H1 (cell line): Measurements from ENCODE around the gene IGFL2. TPM values are rescaled to one million over a fixed set of nuclear protein-coding genes. Genes with fewer than 3 reads are reported as not detected.
A peak's percentile ranks its signal among the peaks of the same experiment; 100 is the strongest.

ENCODE experiments used
- CTCF ChIA-PET: fragments of 300-600 bp; sonication (Branson Sonifier 250); formaldehyde crosslinking; loops from one replicate; lab custom pipeline; 2021; ENCODE audit not compliant: partially characterized antibody; lab: Charles Lee
- POLR2A ChIA-PET: fragments of 300-600 bp; sonication (Branson Sonifier 250); formaldehyde crosslinking; loops from one replicate; lab custom pipeline; 2021; ENCODE audit warnings: inconsistent platforms; ENCODE audit not compliant: partially characterized antibody; lab: Charles Lee
- DNase-seq, 2 experiments: peaks; one replicate each; pipeline versions ENCODE4 v3.0.0 to v3.0.0-alpha.2; 2010 to 2022; ENCODE audit warnings: low spot score in 2 of 2, low read depth in 1 of 2, mixed read lengths in 1 of 2
- FAIRE-seq: peaks from 2 replicates; lab custom pipeline; 2011; peaks lifted over from hg19 to GRCh38; lab: Jason Lieb, UNC
- H2AFZ ChIP-seq: 2 replicates; pipeline ENCODE4 v1.8.1; 2012; ENCODE audit warnings: low read length, inconsistent platforms
- H2AK5ac ChIP-seq: 2 replicates; pipeline ENCODE4 v1.6.1; 2013; ENCODE audit warnings: low read depth, low read length
- H2BK120ac ChIP-seq: replicated peaks from 2 replicates; pipeline ENCODE3; 2013; ENCODE audit warnings: low read depth, low read length, inconsistent platforms
- H2BK12ac ChIP-seq: 2 replicates; pipeline ENCODE4 v1.6.1; 2013; ENCODE audit warnings: low read depth, low read length
- H2BK15ac ChIP-seq: 2 replicates; pipeline ENCODE4 v1.6.1; 2013; ENCODE audit warnings: low read length
- H2BK20ac ChIP-seq: 2 replicates; pipeline ENCODE4 v1.6.1; 2013; ENCODE audit warnings: low read length
- H2BK5ac ChIP-seq: 2 replicates; pipeline ENCODE4 v1.6.1; 2013; ENCODE audit warnings: low read depth, low read length
- H3K14ac ChIP-seq: 2 replicates; pipeline ENCODE4 v1.6.1; 2013; ENCODE audit warnings: inconsistent platforms; ENCODE audit not compliant: insufficient read length
- H3K18ac ChIP-seq: 2 replicates; pipeline ENCODE4 v1.6.1; 2013; ENCODE audit warnings: low read length; ENCODE audit errors: extremely low read depth
- H3K23ac ChIP-seq: 2 replicates; pipeline ENCODE4 v1.6.1; 2013; ENCODE audit warnings: inconsistent platforms; ENCODE audit not compliant: insufficient read length
- H3K23me2 ChIP-seq: 2 replicates; pipeline ENCODE4 v1.6.1; 2013; ENCODE audit warnings: low read depth, low read length
- H3K27ac ChIP-seq: 2 replicates; pipeline ENCODE4 v1.6.1; 2011; ENCODE audit warnings: low read depth, low read length, inconsistent platforms
- H3K27me3 ChIP-seq, 4 experiments: replicated peaks in 1 of 4; 1 replicate in 1 of 4; 2 replicates in 3 of 4; pipeline versions ENCODE4 v1.6.1 to v1.8.1; 2011 to 2013; ENCODE audit warnings: low read length in 3 of 4, mild to moderate bottlenecking in 3 of 4, inconsistent platforms in 2 of 4, mixed read lengths in 2 of 4, moderate library complexity in 1 of 4; ENCODE audit not compliant: control insufficient read depth in 3 of 4, insufficient read depth in 3 of 4; ENCODE audit errors: extremely low read depth in 1 of 4
- H3K36me3 ChIP-seq, 4 experiments: 2 replicates each; pipeline versions ENCODE4 v1.6.1 to v1.8.1; 2011 to 2013; ENCODE audit warnings: mild to moderate bottlenecking in 4 of 4, low read length in 3 of 4, moderate library complexity in 2 of 4, control low read depth in 1 of 4, inconsistent platforms in 1 of 4; ENCODE audit not compliant: insufficient read depth in 4 of 4, control insufficient read depth in 2 of 4
- H3K4ac ChIP-seq: replicated peaks from 2 replicates; pipeline ENCODE3; 2013; ENCODE audit warnings: low read length, low read depth, mixed read lengths, inconsistent platforms; ENCODE audit not compliant: insufficient read length
- H3K4me1 ChIP-seq, 4 experiments: replicated peaks in 1 of 4; 1 replicate in 1 of 4; 2 replicates in 3 of 4; pipeline versions ENCODE4 v1.6.1 to v1.8.1; 2011 to 2013; ENCODE audit warnings: low read length in 3 of 4, inconsistent platforms in 2 of 4, mixed read lengths in 1 of 4; ENCODE audit not compliant: insufficient read depth in 4 of 4, control insufficient read depth in 3 of 4
- H3K4me2 ChIP-seq, 2 experiments: 2 replicates each; pipeline versions ENCODE4 v1.6.1 to v1.8.1; 2011 to 2013; ENCODE audit warnings: low read depth in 2 of 2, low read length in 2 of 2, control low read depth in 1 of 2, inconsistent platforms in 1 of 2, mild to moderate bottlenecking in 1 of 2; ENCODE audit not compliant: insufficient read depth in 1 of 2
- H3K4me3 ChIP-seq, 4 experiments: fragments of 200-600, 300-600 bp in 1 of 4; sonication (generic), shearing (Covaris generic), sonication (Bioruptor Twin) in 1 of 4; 2 replicates each; pipeline versions ENCODE4 v1.5.1 to v1.8.1; 2011 to 2016; ENCODE audit warnings: low read length in 4 of 4, low read depth in 3 of 4, control low read depth in 2 of 4, inconsistent platforms in 2 of 4, mild to moderate bottlenecking in 2 of 4, mixed read lengths in 1 of 4, moderate library complexity in 1 of 4; ENCODE audit not compliant: insufficient read depth in 2 of 4; ENCODE audit errors: extremely low read depth in 1 of 4
- H3K56ac ChIP-seq: replicated peaks from 2 replicates; pipeline ENCODE3; 2013; ENCODE audit warnings: low read depth, mild to moderate bottlenecking, mixed read lengths, low read length, inconsistent platforms; ENCODE audit not compliant: insufficient read length
- H3K79me1 ChIP-seq: 2 replicates; pipeline ENCODE4 v1.6.1; 2013; ENCODE audit warnings: low read depth, low read length, control low read depth
- H3K79me2 ChIP-seq, 2 experiments: 2 replicates each; pipeline versions ENCODE4 v1.6.1 to v1.8.1; 2012 to 2013; ENCODE audit warnings: low read length in 2 of 2, mild to moderate bottlenecking in 2 of 2, inconsistent platforms in 1 of 2; ENCODE audit not compliant: insufficient read depth in 2 of 2, control insufficient read depth in 1 of 2
- H3K9ac ChIP-seq, 4 experiments: replicated peaks in 1 of 4; 1 replicate in 1 of 4; 2 replicates in 3 of 4; pipeline versions ENCODE4 v1.6.1 to v1.8.1; 2011 to 2013; ENCODE audit warnings: low read depth in 3 of 4, low read length in 3 of 4, control low read depth in 2 of 4, mild to moderate bottlenecking in 2 of 4, moderate library complexity in 2 of 4, inconsistent platforms in 1 of 4; ENCODE audit errors: extremely low read depth in 1 of 4
- H3K9me3 ChIP-seq, 2 experiments: 2 replicates each; pipeline versions ENCODE4 v1.6.1 to v1.8.1; 2012 to 2013; ENCODE audit warnings: mild to moderate bottlenecking in 2 of 2, moderate library complexity in 2 of 2, control low read depth in 1 of 2, inconsistent platforms in 1 of 2, low read depth in 1 of 2, low read length in 1 of 2, mixed read lengths in 1 of 2; ENCODE audit not compliant: insufficient read depth in 2 of 2
- H4K20me1 ChIP-seq, 2 experiments: replicated peaks in 1 of 2; 2 replicates each; pipeline versions ENCODE3 to v1.8.1; 2011 to 2013; ENCODE audit warnings: inconsistent platforms in 2 of 2, low read length in 2 of 2, mild to moderate bottlenecking in 1 of 2; ENCODE audit not compliant: insufficient read depth in 2 of 2, control insufficient read depth in 1 of 2
- H4K5ac ChIP-seq: 2 replicates; pipeline ENCODE4 v1.6.1; 2013; ENCODE audit warnings: low read length, low read depth, mixed read lengths, inconsistent platforms; ENCODE audit not compliant: insufficient read length
- H4K8ac ChIP-seq: 2 replicates; pipeline ENCODE4 v1.8.0; 2013; ENCODE audit warnings: mild to moderate bottlenecking, moderate library complexity, low read length, inconsistent platforms; ENCODE audit not compliant: insufficient read depth; ENCODE audit errors: extremely low read depth
- H4K91ac ChIP-seq: replicated peaks from 2 replicates; pipeline ENCODE3; 2013; ENCODE audit warnings: low read length, mixed read lengths, inconsistent platforms; ENCODE audit not compliant: insufficient read length
- JUND ChIP-seq: IDR thresholded peaks from 2 replicates; pipeline ENCODE4 v1.6.1; 2011; ENCODE audit warnings: mild to moderate bottlenecking, improper control_type of control experiment, low read length
- SIX5 ChIP-seq: IDR thresholded peaks from 2 replicates; pipeline ENCODE4 v1.6.1; 2011; ENCODE audit warnings: mild to moderate bottlenecking, low read depth, low read length
- TEAD4 ChIP-seq: IDR thresholded peaks from 2 replicates; pipeline ENCODE4 v1.6.1; 2012; ENCODE audit warnings: low read depth, low read length, inconsistent platforms, mixed read lengths
- YY1 ChIP-seq: IDR thresholded peaks from 2 replicates; pipeline ENCODE4 v1.6.1; 2011; ENCODE audit warnings: low read depth, mild to moderate bottlenecking, low read length
- WGBS, 2 experiments: shearing (Covaris generic) in 1 of 2; methylation state at CpG; one replicate each; pipeline versions ENCODE4 v1.1.6 to v1.1.7; 2013 to 2015; ENCODE audit warnings: low lambda C conversion rate in 2 of 2, mixed read lengths in 2 of 2, inconsistent platforms in 1 of 2, low coverage in 1 of 2, missing lambda C conversion rate in 1 of 2; ENCODE audit not compliant: insufficient replicate concordance in 2 of 2, insufficient coverage in 1 of 2, insufficient read length in 1 of 2; ENCODE audit errors: extremely low coverage in 1 of 2, missing lambda C conversion rate in 1 of 2; 5-methylcytosine and 5-hydroxymethylcytosine counted together
- polyA plus RNA-seq, 7 experiments: library from polyadenylated mRNA; depleted of rRNA in 3 of 7; stranded (reverse) in 5 of 7; unstranded in 2 of 7; fragments of >200 nt in 5 of 7; fragments of 200-250 nt in 2 of 7; gene quantifications; 1 replicate in 5 of 7; 2 replicates in 1 of 7; 4 replicates in 1 of 7; pipeline versions ENCODE4 v1.2.1 to v1.2.3, GENCODE V29; 2011 to 2013; ENCODE audit warnings: missing spikeins in 2 of 7, mixed read lengths in 2 of 7
- total RNA-seq: library from RNA; stranded (reverse); fragmentation: NEBNext Ultra II Directional; extraction: Animal tissue kit (Norgen Biotek cat#: 25700); gene quantifications from 2 replicates; pipeline ENCODE4 v1.2.1, GENCODE V29; 2021

The IGFL2 gene
- total and polyA plus RNA-seq, 2 of the 8 experiments (the other 6 are each of a cell fraction or from before 2014, with no cell fraction given): not detected

- Histone ChIP-seq H3K27me3 (no peaks in the 10 kb centered on the region; a peak in 1 of 7 replicates), H3K14ac (no peak overlapping the region), H3K4me3 (no peak overlapping the region), H3K4me1 (peaks cover 0 to 8% (median 4%) of the 10 kb centered on the region in 4 experiments; a peak in 5 of 7 replicates), H2BK120ac (no peak overlapping the region), H2BK15ac (no peak overlapping the region), H3K9ac (no peak overlapping the region), H3K4me2 (no peak overlapping the region), H3K9me3 (no peaks in the 10 kb centered on the region; a peak in 1 of 4 replicates), H3K56ac (no peak overlapping the region), H3K4ac (no peak overlapping the region), H4K5ac (no peak overlapping the region), H2BK5ac (peak overlapping the region; percentile 35; the same call in 1 of the 2 replicates), H2BK20ac (no peak overlapping the region), H2BK12ac (no peak overlapping the region), H3K27ac (no peak overlapping the region), H3K79me1 (no peaks in the 10 kb centered on the region), H4K91ac (peak overlapping the region; percentile 61), H3K36me3 (no peaks in the 10 kb centered on the region), H3K23ac (no peak overlapping the region), H3K23me2 (peaks cover 3% of the 10 kb centered on the region; the same call in 1 of the 2 replicates), H2AK5ac (no peak overlapping the region), H3K18ac (no peak overlapping the region), H2AFZ (no peak overlapping the region), H3K79me2 (no peaks in the 10 kb centered on the region), H4K8ac (no peak overlapping the region), H4K20me1 (no peaks in the 10 kb centered on the region)
- TF ChIP-seq YY1 (no peak), SIX5 (no peak), JUND (no peak), TEAD4 (peak; percentile 49; the same call in 1 of the 2 replicates)
- FAIRE-seq: no peak
- 90% methylated on average over 5 of the region's 5 CpGs; no CpG with 5 or more reads in 1 of the 2 experiments for WGBS, 2 experiments
- no peak for DNase-seq
- POLR2A ChIA-PET: interaction anchor here (1.7 kb wide), 1 partner anchor 9 kb away, joined by 3 read pairs; no protein-coding TSS in a partner anchor
- CTCF ChIA-PET: interaction anchor here (0.6 to 2.1 kb wide), 9 partner anchors 9 to 193 kb away, joined by 3 to 7 read pairs (median 5); no protein-coding TSS in a partner anchor
These were observed 58.1 kb downstream of the IGFL2 start for GRCh38 chr19:46206176-46206575.
